ENCODE data around the gene UNC5CL. TPM values are rescaled to one million over a fixed set of nuclear protein-coding genes. Genes with fewer than 3 reads are reported as not detected.

Gene UNC5CL
- total RNA-seq, 1 donor = not detected

- Histone ChIP-seq H3K27ac (ENCODE audit: low read depth, low read length) (no peak overlapping the region), H3K4me3 (ENCODE audit: insufficient read depth, low read length) (no peak overlapping the region), H3K36me3 (ENCODE audit: insufficient read depth, low read length) (no peaks in the 10 kb centered on the region), H3K79me2 (ENCODE audit: insufficient read depth, low read length) (no peaks in the 10 kb centered on the region), H2AFZ (ENCODE audit: low read length) (no peak overlapping the region), H3K4me1 (ENCODE audit: insufficient read depth, low read length) (no peaks in the 10 kb centered on the region), H4K20me1 (ENCODE audit: insufficient read depth, low read length) (no peaks in the 10 kb centered on the region), H3K4me2 (ENCODE audit: insufficient read depth, low read length) (no peak overlapping the region), H3K9me3 (ENCODE audit: low read depth, low read length) (no peaks in the 10 kb centered on the region), H3K27me3 (ENCODE audit: insufficient read depth, low read length) (peaks cover 4% of the 10 kb centered on the region)
- no peak for DNase-seq (ENCODE audit: insufficient read length, low spot score, missing footprints)
- TF ChIP-seq CTCF (IDR thresholded peaks at IDR 0.05; ENCODE audit: extremely low read depth, low read depth, low read length) = no peak
Observed at GRCh38 chr6:41014780-41015179, 24.2 kb downstream of the UNC5CL start.

- Histone ChIP-seq H3K4me1 (ENCODE audit: insufficient read depth, low read length) (no peaks in the 10 kb centered on the region), H3K9me3 (ENCODE audit: low read depth, low read length) (no peaks in the 10 kb centered on the region), H3K79me2 (ENCODE audit: insufficient read depth, low read length) (no peaks in the 10 kb centered on the region), H3K27me3 (ENCODE audit: insufficient read depth, low read length) (peaks cover 4% of the 10 kb centered on the region), H3K27ac (ENCODE audit: low read depth, low read length) (no peak overlapping the region), H3K4me2 (ENCODE audit: insufficient read depth, low read length) (no peak overlapping the region), H4K20me1 (ENCODE audit: insufficient read depth, low read length) (no peaks in the 10 kb centered on the region), H2AFZ (ENCODE audit: low read length) (no peak overlapping the region), H3K36me3 (ENCODE audit: insufficient read depth, low read length) (no peaks in the 10 kb centered on the region), H3K4me3 (ENCODE audit: insufficient read depth, low read length) (no peak overlapping the region)
- no peak for TF ChIP-seq CTCF (IDR thresholded peaks at IDR 0.05; ENCODE audit: extremely low read depth, low read depth, low read length)
- no peak for DNase-seq (ENCODE audit: insufficient read length, low spot score, missing footprints)
Observed at GRCh38 chr6:41013466-41014153, 25.4 kb downstream of the UNC5CL start.

- Histone ChIP-seq H3K36me3 (ENCODE audit: insufficient read depth, low read length) (no peaks in the 10 kb centered on the region), H3K4me1 (ENCODE audit: insufficient read depth, low read length) (no peaks in the 10 kb centered on the region), H3K9me3 (ENCODE audit: low read depth, low read length) (no peaks in the 10 kb centered on the region), H3K27me3 (ENCODE audit: insufficient read depth, low read length) (peaks cover 4% of the 10 kb centered on the region), H3K27ac (ENCODE audit: low read depth, low read length) (no peak overlapping the region), H3K79me2 (ENCODE audit: insufficient read depth, low read length) (no peaks in the 10 kb centered on the region), H2AFZ (ENCODE audit: low read length) (no peak overlapping the region), H4K20me1 (ENCODE audit: insufficient read depth, low read length) (no peaks in the 10 kb centered on the region), H3K4me2 (ENCODE audit: insufficient read depth, low read length) (no peak overlapping the region), H3K4me3 (ENCODE audit: insufficient read depth, low read length) (no peak overlapping the region)
- no peak for DNase-seq (ENCODE audit: insufficient read length, low spot score, missing footprints)
- no peak for TF ChIP-seq CTCF (IDR thresholded peaks at IDR 0.05; ENCODE audit: extremely low read depth, low read depth, low read length)
Observed at GRCh38 chr6:41011673-41012072, 27.3 kb downstream of the UNC5CL start.

- no peaks in the 10 kb centered on the region for H3K79me2 ChIP-seq (ENCODE audit: insufficient read depth, low read length)
- H4K20me1 ChIP-seq (ENCODE audit: insufficient read depth, low read length) = no peaks in the 10 kb centered on the region
- TF ChIP-seq CTCF (IDR thresholded peaks at IDR 0.05; ENCODE audit: extremely low read depth, low read depth, low read length) = no peak
- no peak overlapping the region for H2AFZ ChIP-seq (ENCODE audit: low read length)
- no peak overlapping the region for H3K4me3 ChIP-seq (ENCODE audit: insufficient read depth, low read length)
- H3K27me3 ChIP-seq (ENCODE audit: insufficient read depth, low read length) = peaks cover 4% of the 10 kb centered on the region
- no peaks in the 10 kb centered on the region for H3K36me3 ChIP-seq (ENCODE audit: insufficient read depth, low read length)
- no peak overlapping the region for H3K27ac ChIP-seq (ENCODE audit: low read depth, low read length)
- no peaks in the 10 kb centered on the region for H3K4me1 ChIP-seq (ENCODE audit: insufficient read depth, low read length)
- no peak for DNase-seq (ENCODE audit: insufficient read length, low spot score, missing footprints)
- H3K9me3 ChIP-seq (ENCODE audit: low read depth, low read length) = no peaks in the 10 kb centered on the region
- H3K4me2 ChIP-seq (ENCODE audit: insufficient read depth, low read length) = no peak overlapping the region
Observed at GRCh38 chr6:41009669-41010068, 29.4 kb downstream of the UNC5CL start.

Measured in osteoblast (primary cell).